Memory B cell (primary cell): ENCODE results near the gene SYCP2L.

ENCODE experiments used
- ATAC-seq: fragments of 150-1000 bp; cut with Tn5 transposase; 2 replicates; pipeline ENCODE4 v1.10.0; 2021; ENCODE audit warnings: low read depth, mild to moderate bottlenecking, moderate library complexity
- DNase-seq, 2 donors: peaks; one replicate each; pipeline ENCODE4 v3.0.0; 2022; ENCODE audit warnings: low spot score in 2 of 2
- H3K27ac Mint-ChIP-seq: one replicate; pipeline ENCODE4 v1.8.0; 2022; ENCODE audit warnings: mild to moderate bottlenecking, moderate library complexity, mixed read lengths
- H3K27me3 Mint-ChIP-seq: one replicate; pipeline ENCODE4 v1.8.0; 2022; ENCODE audit warnings: mixed read lengths
- H3K36me3 Mint-ChIP-seq: one replicate; pipeline ENCODE4 v1.8.0; 2022; ENCODE audit warnings: mild to moderate bottlenecking, mixed read lengths
- H3K4me1 Mint-ChIP-seq: one replicate; pipeline ENCODE4 v1.8.0; 2022; ENCODE audit warnings: mixed read lengths
- H3K4me3 Mint-ChIP-seq: one replicate; pipeline ENCODE4 v1.8.0; 2022; ENCODE audit warnings: mild to moderate bottlenecking, moderate library complexity, mixed read lengths
- H3K9me3 Mint-ChIP-seq: one replicate; pipeline ENCODE4 v1.8.0; 2022; ENCODE audit warnings: mixed read lengths

The SYCP2L gene

GRCh38 chr6:10951675-10952282, 64.9 kb downstream of the SYCP2L start:
- DNase-seq (no peak), ATAC-seq (no peak)
- peaks cover 1% of the 10 kb centered on the region for H3K36me3 Mint-ChIP-seq
- H3K4me1 Mint-ChIP-seq: peaks cover 2% of the 10 kb centered on the region
- H3K9me3 Mint-ChIP-seq: no peaks in the 10 kb centered on the region
- H3K4me3 Mint-ChIP-seq: no peak overlapping the region
- no peak overlapping the region for H3K27ac Mint-ChIP-seq
- peaks cover 7% of the 10 kb centered on the region for H3K27me3 Mint-ChIP-seq

DNA sequence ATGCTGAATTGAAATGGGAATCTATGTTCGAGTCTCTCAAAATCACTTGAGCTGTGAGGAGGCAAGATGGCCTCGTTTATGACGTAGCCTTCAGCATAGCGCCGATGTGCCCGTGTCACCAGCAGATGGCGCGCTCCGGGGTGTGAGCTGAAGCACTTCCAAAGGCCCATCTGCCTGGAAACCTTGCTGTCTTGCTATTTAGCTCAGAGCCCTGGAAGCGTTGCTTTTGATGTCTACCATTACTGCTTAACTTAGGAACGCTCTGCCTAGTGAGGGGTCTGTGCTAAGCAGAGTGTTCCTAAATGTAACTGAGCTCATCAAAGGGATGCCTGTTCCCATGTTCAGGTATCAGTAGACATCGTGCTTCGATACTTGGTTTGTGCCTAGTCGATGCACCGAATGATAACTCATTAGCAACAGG, 67.7 kb downstream of the SYCP2L start:
- DNase-seq (peak; percentile 63 to 67), ATAC-seq (peak; percentile 88)
- peaks cover 2% of the 10 kb centered on the region for H3K4me1 Mint-ChIP-seq
- no peak overlapping the region for H3K27ac Mint-ChIP-seq
- peaks cover 1% of the 10 kb centered on the region for H3K36me3 Mint-ChIP-seq
- no peaks in the 10 kb centered on the region for H3K9me3 Mint-ChIP-seq
- no peak overlapping the region for H3K4me3 Mint-ChIP-seq
- H3K27me3 Mint-ChIP-seq: peaks cover 10% of the 10 kb centered on the region

DNA sequence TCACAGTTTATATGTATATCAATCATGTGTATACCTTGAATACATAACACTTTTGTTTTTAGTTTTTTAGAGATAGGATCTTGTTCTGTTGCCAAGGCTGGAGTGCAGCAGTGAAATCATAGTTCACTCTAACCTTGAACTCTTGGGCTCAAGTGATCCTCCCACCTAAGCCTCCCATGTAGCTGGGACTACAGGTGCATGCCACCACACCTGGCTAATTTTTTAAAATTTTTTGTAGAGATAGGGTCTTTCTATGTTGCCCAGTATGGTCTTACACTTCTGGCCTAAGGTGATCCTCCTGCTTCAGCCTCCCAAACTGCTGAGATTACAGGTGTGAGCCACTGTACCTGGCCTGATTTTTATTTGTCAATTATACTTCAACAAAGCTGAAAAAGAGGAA, 69.9 kb downstream of the SYCP2L start:
- Mint-ChIP-seq H3K36me3 (no peaks in the 10 kb centered on the region), H3K27ac (no peak overlapping the region), H3K9me3 (no peaks in the 10 kb centered on the region), H3K4me3 (no peak overlapping the region), H3K27me3 (peaks cover 10% of the 10 kb centered on the region), H3K4me1 (peaks cover 2% of the 10 kb centered on the region)
- ATAC-seq (no peak), DNase-seq (no peak)

DNA sequence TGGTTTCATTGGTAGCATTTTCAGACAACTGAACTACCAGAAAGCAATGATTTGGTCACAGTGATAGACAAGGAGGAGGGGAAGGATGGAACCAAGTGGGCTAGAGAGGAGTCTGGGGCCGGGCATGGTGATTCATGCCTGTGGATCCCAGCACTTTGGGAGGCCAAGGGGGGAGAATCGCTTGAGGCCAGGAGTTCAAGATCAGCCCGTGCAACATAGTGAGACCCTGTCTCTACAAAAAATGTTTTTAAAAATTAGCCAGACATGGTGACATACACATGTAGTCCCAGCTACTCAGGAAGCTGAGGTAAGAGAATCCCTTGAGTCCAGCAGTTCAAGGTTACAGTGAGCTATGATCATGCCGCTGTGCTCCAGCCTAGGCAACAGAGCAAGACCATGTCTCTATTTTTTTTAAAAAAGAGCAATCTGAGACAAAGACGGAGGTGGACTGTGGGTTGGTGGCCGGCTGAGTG, 70.6 kb downstream of the SYCP2L start:
- Mint-ChIP-seq H3K27me3 (peaks cover 8% of the 10 kb centered on the region), H3K4me3 (no peak overlapping the region), H3K4me1 (peaks cover 2% of the 10 kb centered on the region), H3K27ac (no peak overlapping the region), H3K36me3 (no peaks in the 10 kb centered on the region), H3K9me3 (no peaks in the 10 kb centered on the region)
- no peak for ATAC-seq
- DNase-seq: no peak

DNA sequence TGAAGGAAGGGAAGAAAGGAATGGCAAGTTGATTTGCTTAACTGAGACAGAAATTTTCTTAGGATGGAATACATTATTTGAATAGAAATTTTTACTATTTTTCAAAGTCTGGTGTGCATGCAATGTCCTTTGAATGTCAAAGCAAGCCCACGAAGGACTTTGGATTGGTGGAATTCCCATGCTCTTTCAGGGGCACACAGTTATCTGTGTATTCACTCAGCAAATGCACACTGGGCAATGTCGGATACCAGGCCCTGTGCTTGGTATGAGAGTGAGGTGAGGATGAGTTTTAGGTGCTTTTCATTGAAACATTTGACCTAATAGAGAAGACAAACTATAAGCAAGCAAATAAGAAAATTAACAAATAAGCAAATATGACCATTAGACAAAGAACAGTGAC, 73.3 kb downstream of the SYCP2L start:
- H3K9me3 Mint-ChIP-seq: peaks cover 2% of the 10 kb centered on the region
- no peaks in the 10 kb centered on the region for H3K4me1 Mint-ChIP-seq
- peaks cover 6% of the 10 kb centered on the region for H3K27me3 Mint-ChIP-seq
- no peak for ATAC-seq
- no peak overlapping the region for H3K4me3 Mint-ChIP-seq
- DNase-seq: no peak
- H3K27ac Mint-ChIP-seq: no peak overlapping the region
- peaks cover 1% of the 10 kb centered on the region for H3K36me3 Mint-ChIP-seq

DNA sequence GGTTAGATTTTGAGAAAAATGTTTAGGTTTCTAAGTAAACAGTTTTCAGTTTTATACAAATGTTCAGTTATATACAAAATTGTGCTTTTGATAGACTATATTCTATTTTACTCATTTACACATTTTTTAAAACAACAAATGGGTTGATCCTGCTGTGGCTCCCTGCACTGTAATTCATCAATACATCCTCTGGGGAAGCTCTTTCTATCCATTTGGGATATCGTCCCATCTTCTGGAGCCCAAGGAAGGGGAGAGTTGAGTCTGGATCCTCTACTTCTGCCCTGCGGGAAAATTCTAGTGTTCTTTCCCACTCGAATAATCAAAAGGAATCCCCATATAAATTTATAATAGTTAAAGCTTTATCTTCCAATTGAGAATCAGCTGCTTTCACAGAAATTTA, 75.0 kb downstream of the SYCP2L start:
- no peak overlapping the region for H3K27ac Mint-ChIP-seq
- no peaks in the 10 kb centered on the region for H3K4me1 Mint-ChIP-seq
- peaks cover 7% of the 10 kb centered on the region for H3K9me3 Mint-ChIP-seq
- ATAC-seq (no peak), DNase-seq (no peak)
- H3K4me3 Mint-ChIP-seq: no peak overlapping the region
- peaks cover 1% of the 10 kb centered on the region for H3K36me3 Mint-ChIP-seq
- H3K27me3 Mint-ChIP-seq: peaks cover 6% of the 10 kb centered on the region

GRCh38 chr6:10962673-10963072, 75.8 kb downstream of the SYCP2L start:
- Mint-ChIP-seq H3K36me3 (peaks cover 1% of the 10 kb centered on the region), H3K27me3 (peaks cover 5% of the 10 kb centered on the region), H3K4me1 (no peaks in the 10 kb centered on the region), H3K27ac (no peak overlapping the region), H3K4me3 (no peak overlapping the region), H3K9me3 (peaks cover 9% of the 10 kb centered on the region)
- no peak for ATAC-seq
- DNase-seq: no peak

GRCh38 chr6:10963113-10963512, 76.3 kb downstream of the SYCP2L start:
- peaks cover 1% of the 10 kb centered on the region for H3K36me3 Mint-ChIP-seq
- peaks cover 12% of the 10 kb centered on the region for H3K9me3 Mint-ChIP-seq
- ATAC-seq: no peak
- H3K27me3 Mint-ChIP-seq: peaks cover 8% of the 10 kb centered on the region
- H3K27ac Mint-ChIP-seq: no peak overlapping the region
- no peaks in the 10 kb centered on the region for H3K4me1 Mint-ChIP-seq
- H3K4me3 Mint-ChIP-seq: no peak overlapping the region
- no peak for DNase-seq

- DNase-seq (no peak), ATAC-seq (no peak)
- peaks cover 1% of the 10 kb centered on the region for H3K36me3 Mint-ChIP-seq
- no peak overlapping the region for H3K4me3 Mint-ChIP-seq
- H3K27me3 Mint-ChIP-seq: peaks cover 6% of the 10 kb centered on the region
- peaks cover 12% of the 10 kb centered on the region for H3K9me3 Mint-ChIP-seq
- H3K4me1 Mint-ChIP-seq: no peaks in the 10 kb centered on the region
- no peak overlapping the region for H3K27ac Mint-ChIP-seq
Observed at GRCh38 chr6:10964684-10965083, 77.8 kb downstream of the SYCP2L start.

- H3K4me3 Mint-ChIP-seq: no peak overlapping the region
- no peak for DNase-seq
- peaks cover 1% of the 10 kb centered on the region for H3K36me3 Mint-ChIP-seq
- peaks cover 12% of the 10 kb centered on the region for H3K9me3 Mint-ChIP-seq
- H3K27ac Mint-ChIP-seq: no peak overlapping the region
- H3K27me3 Mint-ChIP-seq: peaks cover 13% of the 10 kb centered on the region
- no peaks in the 10 kb centered on the region for H3K4me1 Mint-ChIP-seq
- no peak for ATAC-seq
Observed at GRCh38 chr6:10968776-10969175, 81.9 kb downstream of the SYCP2L start.

GRCh38 chr6:10970731-10971130, 83.9 kb downstream of the SYCP2L start:
- Mint-ChIP-seq H3K27me3 (peaks cover 13% of the 10 kb centered on the region), H3K4me1 (no peaks in the 10 kb centered on the region), H3K36me3 (no peaks in the 10 kb centered on the region), H3K9me3 (peaks cover 9% of the 10 kb centered on the region), H3K27ac (no peak overlapping the region), H3K4me3 (no peak overlapping the region)
- DNase-seq (no peak), ATAC-seq (no peak)

GRCh38 chr6:10972196-10972595, 85.3 kb downstream of the SYCP2L start:
- no peak for DNase-seq
- Mint-ChIP-seq H3K4me3 (no peak overlapping the region), H3K36me3 (no peaks in the 10 kb centered on the region), H3K27ac (no peak overlapping the region), H3K9me3 (peaks cover 4% of the 10 kb centered on the region), H3K27me3 (peaks cover 13% of the 10 kb centered on the region), H3K4me1 (no peaks in the 10 kb centered on the region)
- ATAC-seq: no peak

DNA sequence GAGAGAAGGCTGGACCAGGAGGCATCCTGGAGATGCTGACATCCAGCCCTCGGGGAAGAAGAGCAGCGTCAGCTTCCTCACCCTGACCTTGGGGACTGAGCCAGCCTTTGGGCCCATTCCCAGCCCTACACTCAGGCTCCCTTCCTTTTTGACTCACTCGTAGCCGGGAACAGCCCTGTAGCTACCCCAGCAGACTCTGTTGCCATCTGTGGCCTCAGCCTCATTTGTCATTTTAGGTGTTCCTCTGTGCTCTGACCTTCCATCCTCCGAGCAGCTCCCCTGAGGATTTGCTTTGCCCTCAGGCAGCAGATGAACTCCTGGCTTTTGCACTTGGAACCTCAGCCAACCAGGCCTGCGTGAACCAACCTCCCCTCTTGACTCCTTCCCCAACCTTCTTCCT, 89.7 kb downstream of the SYCP2L start:
- ATAC-seq (no peak), DNase-seq (no peak)
- Mint-ChIP-seq H3K27ac (no peak overlapping the region), H3K9me3 (peaks cover 2% of the 10 kb centered on the region), H3K4me1 (no peaks in the 10 kb centered on the region), H3K4me3 (no peak overlapping the region), H3K27me3 (peaks cover 7% of the 10 kb centered on the region), H3K36me3 (no peaks in the 10 kb centered on the region)

DNA sequence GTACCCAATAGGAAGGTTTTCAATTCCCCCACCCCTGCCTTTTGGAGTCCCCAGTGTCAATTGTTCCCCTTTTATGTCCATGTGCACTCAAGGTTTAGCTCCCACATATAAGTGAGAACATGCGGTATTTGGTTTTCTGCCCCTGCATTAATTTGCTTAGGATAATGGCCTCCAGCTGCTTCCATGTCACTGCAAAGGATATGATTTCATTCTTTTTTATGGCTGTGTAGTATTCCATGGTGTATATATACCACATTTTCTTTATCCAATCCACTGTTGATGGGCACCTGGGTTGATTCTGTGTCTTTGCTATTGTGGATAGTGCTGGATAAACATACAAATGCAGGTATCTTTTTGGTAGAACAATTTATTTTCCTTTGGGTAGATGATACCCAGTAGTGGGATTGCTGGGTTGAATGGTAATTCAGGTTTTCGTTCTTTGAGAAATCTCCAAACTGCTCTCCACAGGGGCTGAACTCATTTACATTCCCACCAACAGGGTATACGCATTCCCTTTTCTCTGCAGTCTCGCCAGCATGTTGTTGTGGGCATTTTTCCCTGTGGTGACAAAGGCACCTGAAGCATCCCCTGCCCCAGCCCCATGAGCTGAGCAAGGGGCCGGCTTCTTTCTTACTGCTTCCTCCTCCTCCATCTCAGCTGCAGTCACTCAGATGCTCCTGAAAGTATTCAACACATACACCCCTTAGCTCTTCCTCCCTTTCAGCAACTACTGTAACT, 90.5 kb downstream of the SYCP2L start:
- H3K27ac Mint-ChIP-seq: no peak overlapping the region
- DNase-seq: no peak

DNA sequence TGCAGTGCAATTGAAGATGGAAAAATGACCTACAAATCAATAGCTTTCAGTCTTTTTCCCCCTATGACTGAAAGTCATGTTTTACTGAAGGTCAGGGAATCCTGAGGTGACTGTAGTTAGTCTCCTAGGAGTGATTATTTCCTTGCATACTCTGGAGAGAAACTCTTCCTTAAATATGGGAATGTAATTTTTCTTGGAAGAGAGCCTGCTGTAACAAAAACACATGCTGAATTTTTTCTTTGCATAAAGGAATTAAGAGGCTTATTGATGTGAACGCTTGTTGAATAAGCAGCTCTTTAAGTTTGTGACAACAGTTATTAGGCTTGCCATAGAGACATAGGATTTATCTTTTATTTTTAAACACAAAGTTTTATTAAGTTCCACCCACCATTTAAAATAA, 92.8 kb downstream of the SYCP2L start:
- DNase-seq (no peak), ATAC-seq (no peak)
- Mint-ChIP-seq H3K36me3 (no peaks in the 10 kb centered on the region), H3K4me3 (no peak overlapping the region), H3K9me3 (peaks cover 2% of the 10 kb centered on the region), H3K27ac (no peak overlapping the region), H3K27me3 (peaks cover 9% of the 10 kb centered on the region), H3K4me1 (no peaks in the 10 kb centered on the region)

More for the DNA sequence above, 90.5 kb downstream of the SYCP2L start:
- ATAC-seq: no peak
- no peaks in the 10 kb centered on the region for H3K36me3 Mint-ChIP-seq
- H3K4me1 Mint-ChIP-seq: no peaks in the 10 kb centered on the region
- peaks cover 2% of the 10 kb centered on the region for H3K9me3 Mint-ChIP-seq
- H3K27me3 Mint-ChIP-seq: peaks cover 7% of the 10 kb centered on the region
- no peak overlapping the region for H3K4me3 Mint-ChIP-seq
